Fibroblast of skin of right quadriceps (primary cell): ENCODE results near the gene MASP2.
"Not testable (repeated sequence)": the region's sequence is repeated elsewhere in the genome, so short reads cannot be mapped to it uniquely, and the experiment has no call there.

Experiments used
- DNase-seq: peaks from one replicate; pipeline ENCODE4 v3.0.0-alpha.2; 2013

MASP2 gene

DNA sequence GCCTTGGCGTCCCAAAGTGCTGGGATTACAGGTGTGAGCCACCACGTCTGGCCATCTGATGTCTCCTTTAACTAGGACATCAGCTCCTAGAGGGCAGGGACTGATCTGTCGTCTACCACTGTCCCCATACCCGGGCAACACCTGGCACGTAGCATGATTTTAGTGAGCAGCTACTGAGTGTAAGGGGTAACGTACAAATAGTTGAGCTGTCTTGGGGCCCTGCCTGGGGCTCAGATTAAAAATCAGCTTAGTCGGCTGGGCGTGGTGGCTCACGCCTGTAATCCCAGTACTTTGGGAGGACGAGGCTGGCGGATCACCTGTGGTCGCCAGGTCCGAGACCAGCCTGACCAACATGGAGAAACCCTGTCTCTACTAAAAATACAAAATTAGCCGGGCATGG, 11.0 kb upstream of the MASP2 start:
- DNase-seq: no peak

DNA sequence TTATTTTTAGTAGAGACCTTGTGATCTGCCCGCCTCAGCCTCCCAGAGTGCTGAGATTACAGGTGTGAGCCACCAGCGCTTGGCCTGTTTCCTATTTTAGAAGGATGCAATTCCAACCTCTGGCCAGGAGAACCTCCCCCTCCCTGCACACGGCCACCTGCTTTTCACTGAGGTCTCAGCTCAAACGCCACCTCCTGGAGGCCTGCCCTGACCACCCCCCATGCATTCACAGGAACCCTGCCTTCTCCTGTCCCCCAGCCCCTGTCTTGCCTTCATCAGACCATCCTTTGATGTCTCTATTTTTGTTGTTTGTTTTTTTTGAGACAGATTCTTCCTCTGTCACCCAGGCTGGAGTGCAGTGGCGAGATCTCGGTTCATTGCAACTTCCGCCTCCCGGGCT, 10.4 kb upstream of the MASP2 start:
- no peak for DNase-seq

DNA sequence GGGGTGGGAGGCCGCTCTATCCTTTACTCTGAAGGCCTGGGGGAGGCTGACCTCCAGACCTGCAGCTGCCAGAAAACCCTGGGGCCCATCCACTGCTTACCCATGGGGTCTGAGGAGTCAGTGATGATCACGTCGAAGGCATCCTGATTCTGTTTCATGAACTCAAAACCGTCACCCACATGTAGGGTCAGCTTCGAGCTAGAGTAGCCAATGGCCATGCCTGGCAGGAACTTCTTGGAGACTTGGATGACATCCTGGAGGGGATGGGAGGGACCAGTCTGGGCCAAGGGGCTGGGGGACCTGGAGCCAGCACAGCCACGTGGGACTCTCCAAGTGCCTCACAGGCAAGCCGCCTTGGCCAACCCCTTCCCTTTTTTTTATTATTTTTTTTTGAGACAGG, 9.5 kb upstream of the MASP2 start:
- no peak for DNase-seq

DNA sequence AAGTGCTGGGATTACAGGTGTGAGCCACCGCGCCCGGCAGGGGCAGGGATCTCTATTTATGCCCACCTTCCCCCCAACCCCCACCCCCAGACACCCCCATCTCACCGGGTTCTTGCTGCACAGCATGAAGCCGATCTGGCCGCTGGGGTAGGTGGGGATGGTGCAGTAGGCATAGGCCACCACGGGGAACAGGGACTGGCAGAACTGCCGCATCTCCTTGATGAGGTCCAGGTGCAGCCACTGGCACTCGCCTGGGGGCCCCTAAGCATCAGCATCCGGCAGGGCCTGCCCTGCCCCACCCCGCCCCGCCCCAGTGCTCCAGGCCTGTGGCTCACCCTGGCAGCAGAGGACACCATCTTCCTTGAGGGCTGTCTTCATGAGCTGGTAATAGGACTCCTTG, 8.6 kb upstream of the MASP2 start:
- DNase-seq: no peak

DNA sequence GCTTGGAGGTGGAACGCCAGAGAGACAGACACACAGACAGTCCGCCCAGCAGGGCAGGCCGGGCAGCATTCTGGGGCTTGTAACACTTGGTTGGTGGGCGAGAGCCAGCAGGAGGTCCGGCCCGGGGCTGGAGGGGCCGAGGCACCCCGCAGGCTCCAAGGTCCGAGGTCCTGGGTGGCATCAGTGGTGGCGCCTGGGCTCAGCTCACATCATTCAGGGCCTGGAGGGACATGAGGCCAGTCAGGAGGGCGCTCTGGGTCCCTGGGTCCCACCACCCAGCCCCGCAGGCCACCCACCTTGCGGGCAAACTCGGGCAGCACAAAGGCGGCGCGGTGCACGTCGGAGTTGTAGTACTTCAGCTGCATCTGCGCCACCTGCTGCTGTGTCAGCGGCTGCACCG, 7.6 kb upstream of the MASP2 start:
- no peak for DNase-seq

DNA sequence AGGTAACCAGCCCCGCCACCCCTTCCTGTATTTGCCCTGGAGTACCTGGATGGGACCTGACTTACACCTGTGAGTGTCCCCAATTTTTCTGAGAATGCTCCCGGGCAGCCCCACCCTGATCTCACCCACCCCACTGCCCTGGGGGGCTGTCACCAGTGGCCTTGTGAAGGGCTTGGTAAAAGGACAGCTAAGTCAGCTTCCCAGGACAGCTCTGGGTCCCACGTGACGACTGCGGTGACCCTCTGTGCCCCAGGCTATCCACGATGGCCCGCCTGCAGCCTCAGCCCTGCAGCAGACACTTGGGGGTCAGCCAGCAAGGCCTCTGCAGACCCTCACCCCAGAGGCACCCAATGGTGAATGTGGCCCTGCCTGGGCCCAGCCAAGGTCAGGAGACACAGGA, 7.1 kb upstream of the MASP2 start:
- no peak for DNase-seq

DNA sequence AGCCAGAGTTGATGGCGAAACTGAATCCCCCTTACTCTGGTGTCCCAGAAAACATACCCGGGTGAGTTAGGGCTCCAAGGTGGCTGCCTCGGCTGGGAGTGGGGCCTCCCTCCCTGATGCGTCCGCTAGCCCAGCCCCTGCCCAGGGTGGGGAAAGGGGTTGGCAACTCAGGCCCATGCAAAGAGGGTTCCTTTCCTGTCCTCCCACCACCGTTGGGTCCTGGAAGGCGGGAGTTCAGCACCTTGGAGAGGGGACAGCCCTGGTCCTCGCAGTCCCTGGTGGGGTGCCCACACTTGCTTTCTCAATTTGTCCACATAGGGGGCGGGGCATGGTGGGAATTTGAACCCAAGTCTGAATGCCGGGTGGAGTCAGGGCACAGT, 6.7 kb upstream of the MASP2 start:
- peak; percentile 28 for DNase-seq

DNA sequence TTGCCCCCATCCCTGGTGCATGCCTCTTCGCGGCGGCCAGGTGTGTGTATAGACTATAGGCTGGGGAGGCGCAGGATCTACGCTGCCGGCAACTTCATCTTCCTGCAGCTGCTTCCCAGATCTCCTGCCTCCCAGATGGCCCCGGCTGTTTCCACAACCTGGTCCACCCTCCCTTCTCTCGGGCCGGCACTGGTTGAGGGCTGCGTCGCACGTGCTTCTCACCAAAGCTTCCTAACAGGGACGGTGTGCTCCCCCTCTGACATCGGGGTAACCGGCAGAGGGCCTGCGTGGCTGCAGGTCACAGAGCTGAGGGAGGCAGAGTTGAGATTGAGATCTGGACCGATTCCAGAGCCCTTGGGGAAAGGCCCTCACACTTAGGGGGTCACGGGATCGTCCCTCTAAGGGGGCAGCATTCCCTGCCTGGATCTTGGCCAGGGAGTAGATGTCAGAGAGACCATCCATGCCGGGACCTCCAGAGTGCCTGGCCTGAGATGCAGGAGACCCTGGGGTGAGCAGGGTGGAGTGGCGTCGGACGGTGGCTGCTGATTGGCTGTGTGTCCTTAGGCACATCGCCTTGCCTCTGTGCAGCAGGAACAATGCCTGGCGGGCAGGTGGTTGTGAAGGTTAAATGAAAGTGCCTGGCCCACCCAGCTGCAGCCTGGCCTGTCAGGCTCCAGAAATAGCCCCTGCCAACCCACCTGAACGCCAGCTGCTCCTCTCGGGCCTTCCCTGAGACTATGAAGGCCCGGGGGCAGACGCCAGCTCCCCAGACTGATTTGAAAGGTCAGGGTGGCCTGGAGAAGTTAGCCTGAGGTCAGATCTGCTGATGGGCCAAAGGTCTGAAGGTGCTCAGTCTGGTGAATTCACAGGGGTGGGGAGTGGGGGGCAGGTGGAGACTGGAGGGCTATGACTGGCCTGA, 6.1 kb upstream of the MASP2 start:
- peak; percentile 11 for DNase-seq

DNA sequence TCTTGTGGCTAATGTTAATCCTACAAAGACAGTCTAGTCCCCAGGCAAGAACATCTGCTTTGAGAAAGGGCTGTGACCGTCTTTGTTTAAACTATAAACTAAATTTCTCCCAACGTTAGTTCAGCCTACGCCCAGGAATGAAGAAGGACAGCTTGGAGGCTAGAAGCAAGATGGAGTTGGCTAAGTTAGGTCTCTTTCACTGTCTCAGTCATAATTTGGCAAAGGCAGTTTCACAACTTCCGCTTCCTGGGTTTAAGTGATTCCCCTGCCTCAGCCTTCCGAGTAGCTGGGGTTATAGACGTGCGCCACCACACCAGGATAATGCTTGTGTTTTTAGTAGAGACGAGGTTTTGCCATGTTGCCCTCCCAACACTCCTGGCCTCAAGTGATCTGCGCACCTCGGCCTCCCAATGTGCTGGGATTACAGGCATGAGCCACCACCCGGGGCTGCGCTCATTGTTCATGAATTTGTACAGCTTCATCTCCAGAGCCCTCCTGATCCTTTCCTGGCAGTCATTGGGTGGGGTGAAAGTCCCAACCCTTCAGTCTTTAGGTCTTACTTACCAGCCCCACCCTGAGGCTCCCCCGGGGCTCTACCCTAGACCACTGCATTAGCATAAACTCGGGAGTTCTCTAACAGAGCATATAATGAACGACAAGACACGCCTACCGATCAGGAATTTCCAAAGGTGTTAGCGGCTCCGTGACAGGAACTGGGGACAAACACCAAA, 4.9 kb upstream of the MASP2 start:
- DNase-seq: no peak

DNA sequence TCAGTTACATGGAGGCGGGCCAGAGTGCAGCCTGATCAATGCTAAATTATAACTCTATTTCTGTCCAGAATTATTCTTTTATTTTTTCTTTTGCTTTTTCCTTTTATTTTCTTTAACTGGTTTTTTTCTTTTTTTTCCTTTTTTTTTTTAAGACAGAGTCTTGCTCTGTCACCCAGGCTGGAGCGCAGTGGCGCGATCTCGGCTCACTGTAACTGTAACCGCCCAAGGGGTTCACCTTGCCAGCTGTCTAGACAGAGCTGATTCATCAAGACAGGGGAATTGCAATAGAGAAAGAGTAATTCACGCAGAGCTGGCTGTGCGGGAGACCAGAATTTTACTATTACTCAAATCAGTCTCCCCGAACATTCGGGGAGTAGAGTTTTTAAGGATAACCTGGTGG, 4.1 kb upstream of the MASP2 start:
- DNase-seq: not testable (repeated sequence)

DNA sequence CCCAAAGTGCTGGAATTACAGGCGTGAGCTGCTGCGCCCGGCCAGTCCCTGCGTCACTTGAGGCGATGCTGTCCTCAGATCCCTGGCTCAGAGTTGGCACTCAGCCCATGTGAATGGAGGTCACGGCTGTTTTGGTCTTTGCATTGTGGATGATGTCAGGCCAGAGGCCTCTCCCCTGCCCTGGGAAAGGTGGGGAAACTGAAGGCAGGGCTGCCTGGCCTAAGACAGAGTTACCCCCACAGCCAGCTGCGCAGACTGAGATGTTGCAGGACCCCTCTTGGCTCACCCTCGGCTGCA, 821 bp downstream of the MASP2 start:
- no peak for DNase-seq

DNA sequence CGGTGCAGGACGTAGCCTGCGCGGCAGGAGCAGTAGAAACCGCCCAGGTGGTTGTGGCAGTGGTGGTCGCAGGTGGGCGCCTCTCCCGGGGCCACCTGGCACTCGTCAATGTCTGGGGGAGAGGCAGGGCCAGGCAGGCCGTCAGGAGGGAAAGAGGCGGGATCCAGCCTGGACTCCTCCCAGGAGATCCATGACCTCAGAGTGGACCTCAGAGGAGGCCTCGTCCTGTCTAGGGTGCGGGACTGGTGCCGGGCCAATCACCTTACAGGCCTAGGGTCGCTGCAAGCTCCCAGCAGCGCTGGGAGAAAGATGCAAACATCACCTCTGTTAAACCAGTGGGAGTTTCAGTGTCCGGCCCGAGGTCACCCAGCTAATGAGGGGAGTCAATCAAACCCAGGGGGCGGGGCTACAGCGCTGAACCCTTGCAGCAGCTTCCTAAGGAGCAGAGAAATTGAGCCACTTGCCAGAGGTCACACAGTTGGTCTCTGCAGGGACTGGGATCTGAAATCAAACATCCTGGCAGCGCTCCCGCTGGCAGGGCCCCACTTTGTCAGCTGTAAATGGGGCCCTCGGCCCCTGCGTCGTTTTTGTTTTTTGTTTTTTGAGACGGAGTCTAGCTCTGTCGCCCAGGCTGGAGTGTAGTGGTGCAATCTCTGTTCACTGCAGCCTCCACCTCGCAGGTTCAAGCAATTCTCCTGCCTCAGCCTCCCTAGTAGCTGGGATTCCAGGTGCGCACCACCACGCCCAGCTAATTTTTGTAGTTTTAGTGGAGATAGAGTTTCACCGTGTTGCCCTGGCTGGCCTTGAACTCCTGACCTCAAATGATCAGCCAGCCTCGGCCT, 1.4 kb downstream of the MASP2 start:
- DNase-seq: no peak

DNA sequence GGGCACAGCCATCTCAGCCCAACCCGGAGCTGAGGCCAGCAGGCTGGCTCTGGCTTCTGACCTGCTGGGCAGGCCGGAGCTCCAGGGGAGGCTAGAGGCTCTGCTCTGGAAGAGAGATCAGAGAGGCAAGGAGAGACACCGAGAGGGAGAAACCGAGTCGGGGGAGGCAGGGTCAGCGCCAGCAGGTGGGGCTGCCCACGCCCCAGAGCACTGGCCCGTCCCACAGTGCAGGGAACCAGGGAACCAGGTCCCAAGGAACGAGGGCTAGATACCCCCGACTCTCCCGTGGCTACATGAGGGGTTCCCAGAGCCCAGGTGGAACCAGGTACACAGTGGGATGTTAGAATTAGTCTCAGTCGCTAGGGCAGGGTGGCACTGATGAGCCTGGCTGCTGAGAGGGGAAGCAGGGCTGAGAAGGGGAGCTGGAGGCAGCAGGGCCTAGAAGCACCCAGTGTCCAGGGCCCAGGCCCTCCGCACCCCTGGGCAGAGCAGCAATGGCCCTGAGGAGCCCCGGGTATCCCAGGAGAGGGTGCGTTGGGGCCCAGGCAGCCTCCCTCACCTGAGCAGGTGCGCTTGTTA, 2.1 kb downstream of the MASP2 start:
- no peak for DNase-seq

DNA sequence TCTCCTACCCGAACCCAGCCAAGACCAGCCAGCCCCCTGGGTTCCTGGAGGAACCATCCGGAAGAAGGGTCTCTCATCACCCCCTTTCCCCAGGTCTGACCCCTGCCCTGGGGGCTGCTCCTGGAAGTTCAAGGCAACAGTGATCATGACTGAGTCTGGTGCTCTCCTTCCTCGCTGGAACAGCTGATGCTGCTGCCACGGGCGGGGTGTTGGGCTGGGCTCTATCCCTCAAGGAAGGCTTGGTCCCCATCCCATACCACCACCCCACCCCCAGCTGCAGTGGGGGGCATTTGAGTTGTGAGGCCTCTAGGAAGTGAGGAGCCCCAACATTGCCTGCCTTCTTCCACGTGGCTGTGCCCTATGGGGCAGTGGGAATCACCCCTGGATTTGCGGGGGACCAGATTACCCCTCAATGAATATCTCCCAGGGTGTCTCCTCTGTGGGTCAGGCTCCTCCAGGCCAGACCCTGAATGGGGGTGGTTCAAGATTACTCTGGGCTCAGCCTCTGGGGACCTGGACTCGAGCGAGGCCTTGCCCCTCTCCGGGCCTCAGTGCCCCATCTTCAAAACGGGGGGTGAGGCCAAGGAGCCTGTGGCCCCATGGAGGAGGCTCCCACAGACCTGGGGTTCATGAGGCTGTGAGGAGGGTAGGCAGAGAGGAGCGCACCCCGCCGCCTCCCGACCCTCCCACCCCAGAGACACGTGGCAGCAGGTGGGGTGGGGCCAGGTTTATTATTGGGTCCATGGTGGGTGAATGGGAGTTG, 2.8 kb downstream of the MASP2 start:
- DNase-seq: no peak

DNA sequence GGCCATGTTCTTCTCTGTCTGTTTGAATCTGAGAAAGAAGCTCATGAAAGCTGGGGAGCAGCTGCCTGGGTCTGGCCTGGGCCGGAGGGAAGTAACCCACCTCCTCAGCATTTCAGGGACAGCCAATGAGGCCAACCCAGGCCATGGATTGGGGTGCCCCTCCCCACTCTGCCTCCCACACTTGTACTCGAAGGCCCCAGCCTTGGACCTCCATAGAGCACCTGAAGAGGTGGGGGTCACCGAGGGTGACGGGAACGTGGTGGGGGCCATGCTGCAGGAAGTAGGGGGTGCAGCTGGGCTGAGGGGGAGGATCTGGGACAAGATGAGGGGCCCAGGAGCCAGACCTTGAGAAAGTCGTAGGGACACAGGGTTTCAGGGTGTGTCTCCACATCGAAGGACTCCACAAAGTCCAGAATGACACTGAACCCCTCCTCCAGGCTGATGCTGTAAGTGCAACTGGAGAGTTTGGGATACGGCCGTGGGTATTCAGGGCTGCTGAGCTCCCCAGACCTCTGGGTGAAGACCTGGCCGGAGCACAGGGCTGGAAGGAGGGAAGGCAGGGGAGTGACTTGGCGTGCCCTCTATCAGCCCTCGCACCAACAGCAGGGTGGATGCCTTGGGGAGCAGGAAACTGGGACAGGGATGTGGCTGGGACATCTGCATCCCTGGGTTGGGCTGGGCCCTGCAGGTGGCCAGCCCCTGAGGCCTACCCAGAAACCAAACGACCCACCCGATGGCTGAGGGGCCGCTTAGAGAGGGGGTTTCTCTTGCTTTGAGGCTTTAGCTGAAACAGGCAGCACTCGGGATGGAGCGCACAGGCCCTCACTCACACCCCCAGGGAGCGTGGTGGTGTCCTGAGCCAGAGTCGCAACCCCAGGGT, 3.8 kb downstream of the MASP2 start:
- no peak for DNase-seq

DNA sequence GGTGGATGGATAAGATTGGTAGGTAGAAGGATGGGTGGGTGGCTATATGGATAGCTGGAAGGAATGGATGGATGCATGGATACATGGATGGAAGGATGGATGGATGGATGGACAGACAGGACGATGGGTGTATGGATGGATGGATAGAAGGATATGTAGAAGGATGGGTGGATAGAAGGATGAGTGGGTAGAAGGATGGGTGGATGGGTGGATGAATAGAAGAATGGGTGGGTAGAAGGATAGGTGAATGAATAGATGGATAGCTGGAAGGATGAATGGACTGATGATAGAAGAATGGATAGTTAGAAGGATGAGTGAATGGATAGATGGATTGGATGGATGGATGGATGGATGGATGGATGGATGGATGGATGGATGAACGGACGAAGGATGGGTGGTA, 5.0 kb downstream of the MASP2 start:
- no peak for DNase-seq

DNA sequence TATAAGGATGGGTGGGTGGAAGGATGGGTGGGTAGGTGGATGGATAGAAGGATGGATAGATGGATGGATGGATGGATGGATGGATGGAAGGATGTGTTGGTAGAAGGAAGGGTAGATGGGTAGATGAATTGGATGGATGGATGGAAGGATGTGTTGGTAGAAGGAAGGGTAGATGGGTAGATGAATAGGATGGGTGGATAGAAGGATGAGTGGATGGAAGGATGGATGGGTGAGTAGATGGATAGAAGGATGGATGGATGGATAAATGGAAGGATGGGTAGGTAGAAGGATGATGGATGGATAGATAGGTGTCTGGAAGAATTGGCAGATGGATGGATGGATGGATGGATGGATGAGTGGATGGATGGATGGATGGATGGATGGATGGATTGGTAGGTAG, 6.0 kb downstream of the MASP2 start:
- DNase-seq: no peak

DNA sequence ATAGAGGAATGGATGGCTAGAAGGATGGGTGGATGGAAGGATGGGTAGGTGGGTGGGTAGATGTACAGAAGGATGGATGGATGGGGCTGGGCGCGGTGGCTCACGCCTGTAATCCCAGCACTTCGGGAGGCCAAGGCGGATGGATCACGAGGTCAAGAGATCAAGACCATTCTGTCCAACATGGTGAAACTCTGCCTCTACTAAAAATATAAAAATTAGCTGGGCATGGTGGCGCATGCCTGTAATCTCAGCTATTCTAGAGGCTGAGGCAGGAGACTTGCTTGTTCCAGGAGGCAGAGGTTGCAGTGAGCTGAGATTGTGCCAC, 7.0 kb downstream of the MASP2 start:
- not testable (repeated sequence) for DNase-seq

DNA sequence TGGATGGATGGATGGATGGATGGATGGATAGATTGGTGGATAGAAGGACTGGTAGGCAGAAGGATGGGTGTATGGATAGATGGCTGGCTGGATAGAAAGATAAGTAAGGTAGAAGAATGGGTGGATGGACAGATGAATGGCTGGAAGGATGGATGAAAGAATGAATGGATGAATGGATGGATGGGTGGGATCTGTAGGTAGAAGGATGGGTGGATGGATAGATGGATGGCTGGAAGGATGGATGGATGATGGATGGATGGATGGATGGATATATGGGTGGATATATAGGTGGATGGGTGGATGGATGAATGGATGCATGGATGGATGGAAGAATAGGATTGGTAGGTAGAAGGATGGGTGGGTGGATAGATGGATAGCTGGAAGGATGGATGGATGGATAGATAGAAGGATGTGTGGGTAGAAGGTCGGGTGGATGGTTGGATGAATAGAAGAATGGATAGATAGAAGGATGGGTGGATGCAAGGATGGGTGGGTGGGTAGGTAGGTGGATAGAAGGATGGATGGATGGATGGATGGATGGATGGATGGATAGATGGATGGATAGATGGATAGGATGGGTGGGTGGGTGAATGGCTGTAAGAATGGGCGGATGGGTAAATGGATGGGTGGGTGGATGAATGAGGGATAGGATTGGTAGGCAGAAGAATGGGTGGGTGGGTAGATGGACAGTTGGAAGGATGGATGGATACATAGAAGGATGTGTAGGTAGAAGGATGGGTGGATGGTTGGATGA, 7.5 kb downstream of the MASP2 start:
- no peak for DNase-seq

DNA sequence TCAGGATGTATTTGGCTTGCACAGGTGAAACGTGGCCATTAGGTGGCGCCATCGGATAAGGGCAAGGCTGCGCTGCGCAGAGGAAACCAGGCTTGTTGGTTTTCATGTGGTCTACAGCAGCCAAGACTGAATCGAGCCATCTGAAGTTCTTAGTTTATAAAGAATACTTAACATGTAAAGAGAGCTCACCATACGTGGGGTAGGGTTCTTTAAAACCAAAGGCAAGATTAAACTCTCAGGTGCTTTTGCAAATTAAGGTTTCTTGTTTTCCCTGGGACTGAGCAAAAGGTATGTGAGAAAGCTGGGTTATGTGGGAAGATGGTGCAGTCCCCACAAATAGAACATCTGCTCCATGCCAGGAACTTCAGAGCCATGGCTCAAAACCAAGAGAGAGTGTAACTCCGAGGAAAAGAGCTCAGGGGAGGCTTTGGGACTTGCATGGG, 9.3 kb downstream of the MASP2 start:
- peak; percentile 71 for DNase-seq
